HUES48 (cell line): ENCODE measurements around the gene CR1L.
"Not testable (repeated sequence)": the region's sequence is repeated elsewhere in the genome, so short reads cannot be mapped to it uniquely, and the experiment has no call there.

Experiments used
- H3K27ac ChIP-seq: one replicate; pipeline ENCODE4 v1.7.0; 2013; ENCODE audit warnings: low read depth, low read length, inconsistent platforms
- H3K27me3 ChIP-seq: 2 replicates; pipeline ENCODE4 v1.6.1; 2013; ENCODE audit warnings: mild to moderate bottlenecking, low read length; ENCODE audit not compliant: control insufficient read depth, insufficient read depth
- H3K36me3 ChIP-seq: 2 replicates; pipeline ENCODE4 v1.6.1; 2013; ENCODE audit warnings: low read length; ENCODE audit not compliant: control insufficient read depth, insufficient read depth
- H3K4me1 ChIP-seq: 2 replicates; pipeline ENCODE4 v1.6.1; 2013; ENCODE audit warnings: mild to moderate bottlenecking, low read length; ENCODE audit not compliant: control insufficient read depth, insufficient read depth
- H3K4me3 ChIP-seq: 2 replicates; pipeline ENCODE4 v1.5.1; 2013; ENCODE audit warnings: mild to moderate bottlenecking, low read depth, low read length
- H3K9ac ChIP-seq: 2 replicates; pipeline ENCODE4 v1.6.1; 2013; ENCODE audit warnings: mild to moderate bottlenecking, low read depth, low read length, moderate library complexity
- H3K9me3 ChIP-seq: 2 replicates; pipeline ENCODE4 v1.6.1; 2013; ENCODE audit warnings: low read length; ENCODE audit not compliant: control insufficient read depth, insufficient read depth

CR1L gene

GRCh38 chr1:207755846-207756693, 111.1 kb downstream of the CR1L start:
- Histone ChIP-seq H3K36me3 (peaks cover 48% of the 10 kb centered on the region), H3K4me1 (peaks cover 28% of the 10 kb centered on the region), H3K9me3 (no peaks in the 10 kb centered on the region), H3K4me3 (no peak overlapping the region), H3K9ac (no peak overlapping the region), H3K27ac (no peak overlapping the region), H3K27me3 (no peaks in the 10 kb centered on the region)

- Histone ChIP-seq H3K9ac (no peak overlapping the region), H3K4me1 (no peaks in the 10 kb centered on the region), H3K27me3 (no peaks in the 10 kb centered on the region), H3K9me3 (no peaks in the 10 kb centered on the region), H3K27ac (no peak overlapping the region), H3K36me3 (peaks cover 99% of the 10 kb centered on the region), H3K4me3 (no peak overlapping the region)
Observed at GRCh38 chr1:207762622-207763021, 117.7 kb downstream of the CR1L start.

GRCh38 chr1:207763091-207763490, 118.2 kb downstream of the CR1L start:
- Histone ChIP-seq H3K27me3 (no peaks in the 10 kb centered on the region), H3K9ac (no peak overlapping the region), H3K4me1 (no peaks in the 10 kb centered on the region), H3K36me3 (peaks cover 99% of the 10 kb centered on the region), H3K4me3 (no peak overlapping the region), H3K9me3 (no peaks in the 10 kb centered on the region), H3K27ac (no peak overlapping the region)

GRCh38 chr1:207763972-207764371, 119.0 kb downstream of the CR1L start:
- Histone ChIP-seq H3K4me3 (no peak overlapping the region), H3K27ac (no peak overlapping the region), H3K9ac (no peak overlapping the region), H3K9me3 (no peaks in the 10 kb centered on the region), H3K27me3 (no peaks in the 10 kb centered on the region), H3K4me1 (no peaks in the 10 kb centered on the region), H3K36me3 (peaks cover 99% of the 10 kb centered on the region)

DNA sequence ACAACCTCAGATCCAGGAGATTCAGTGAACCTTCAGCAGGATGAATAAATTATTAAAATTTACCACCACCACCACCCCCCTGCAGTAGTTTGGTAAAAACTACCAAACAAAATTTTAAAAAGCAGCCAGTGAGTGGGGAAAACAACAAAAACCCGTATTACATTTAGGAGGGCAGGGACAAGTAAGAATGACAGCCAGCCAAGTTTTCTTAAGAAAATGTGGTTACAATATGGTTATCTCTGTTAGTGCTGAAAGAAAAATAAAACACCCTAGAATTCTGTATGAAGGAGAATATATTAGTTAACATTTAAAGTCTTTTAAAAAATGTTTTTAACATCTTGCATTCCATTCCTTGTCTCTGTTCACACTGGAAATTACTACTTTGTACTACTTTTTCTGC, 121.6 kb downstream of the CR1L start:
- no peaks in the 10 kb centered on the region for H3K27me3 ChIP-seq
- H3K4me3 ChIP-seq = no peak overlapping the region
- no peak overlapping the region for H3K27ac ChIP-seq
- H3K36me3 ChIP-seq = peaks cover 88% of the 10 kb centered on the region
- H3K9me3 ChIP-seq = no peaks in the 10 kb centered on the region
- no peaks in the 10 kb centered on the region for H3K4me1 ChIP-seq
- H3K9ac ChIP-seq = no peak overlapping the region

- H3K36me3 ChIP-seq = peaks cover 55% of the 10 kb centered on the region
- H3K4me3 ChIP-seq, H3K27me3 ChIP-seq, H3K9me3 ChIP-seq, H3K9ac ChIP-seq, H3K4me1 ChIP-seq, H3K27ac ChIP-seq: not testable (repeated sequence)
Observed at GRCh38 chr1:207770514-207770913, 125.6 kb downstream of the CR1L start.
